Smooth muscle cell (in vitro differentiated cells): ENCODE measurements around the gene GPR155. TPM values are rescaled to one million over a fixed set of nuclear protein-coding genes. Genes with fewer than 3 reads are reported as not detected.

Source experiments
- DNase-seq: peaks from one replicate; lab custom pipeline; 2025; ENCODE audit not compliant: unreplicated experiment; lab: John Stamatoyannopoulos, UW
- H2AFZ ChIP-seq: fragments of 200-600 bp; sonication (generic); 2 replicates; pipeline ENCODE4 v1.6.0; 2016; ENCODE audit warnings: antibody characterized with exemption, low read depth, mild to moderate bottlenecking
- H3F3A ChIP-seq: fragments of 200-600 bp; sonication (generic); 2 replicates; pipeline ENCODE4 v1.6.0; 2017; ENCODE audit warnings: antibody characterized with exemption, low read depth
- H3K27ac ChIP-seq: fragments of 200-600 bp; sonication (generic); 2 replicates; pipeline ENCODE4 v1.5.1; 2016; ENCODE audit warnings: low read depth, mild to moderate bottlenecking
- H3K27me3 ChIP-seq: fragments of 200-600 bp; sonication (generic); 2 replicates; pipeline ENCODE4 v1.6.1; 2016; ENCODE audit warnings: low read depth, mild to moderate bottlenecking
- H3K36me3 ChIP-seq: fragments of 200-600 bp; sonication (generic); 2 replicates; pipeline ENCODE4 v1.5.1; 2016; ENCODE audit warnings: low read depth
- H3K4me1 ChIP-seq: fragments of 200-600 bp; sonication (generic); 2 replicates; pipeline ENCODE4 v1.5.1; 2016; ENCODE audit warnings: low read depth
- H3K4me2 ChIP-seq: fragments of 200-600 bp; sonication (generic); 2 replicates; pipeline ENCODE4 v1.6.0; 2016; ENCODE audit warnings: mild to moderate bottlenecking
- H3K4me3 ChIP-seq: fragments of 200-600 bp; sonication (generic); 2 replicates; pipeline ENCODE4 v1.5.1; 2016; ENCODE audit warnings: mild to moderate bottlenecking
- H3K79me2 ChIP-seq: fragments of 200-600 bp; sonication (generic); 2 replicates; pipeline ENCODE4 v1.6.0; 2016; ENCODE audit warnings: low read depth, mild to moderate bottlenecking
- H3K9ac ChIP-seq: fragments of 200-600 bp; sonication (generic); 2 replicates; pipeline ENCODE4 v1.6.0; 2016; ENCODE audit warnings: low read depth
- H3K9me3 ChIP-seq: fragments of 200-600 bp; sonication (generic); replicated peaks from 2 replicates; pipeline ENCODE4 v1.5.1; 2016; ENCODE audit warnings: low read depth
- H4K20me1 ChIP-seq: fragments of 200-600 bp; sonication (generic); 2 replicates; pipeline ENCODE4 v1.6.0; 2016; ENCODE audit warnings: low read depth
- CTCF ChIP-seq: fragments of 200-600 bp; sonication (generic); IDR thresholded peaks from 2 replicates; pipeline ENCODE4 v1.5.1; 2017; ENCODE audit warnings: borderline replicate concordance, mild to moderate bottlenecking, antibody characterized with exemption; ENCODE audit not compliant: insufficient read depth, poor library complexity, severe bottlenecking
- WGBS: methylation state at CpG from one replicate; pipeline ENCODE4 v1.1.7; 2016; ENCODE audit warnings: low lambda C conversion rate; 5-methylcytosine and 5-hydroxymethylcytosine counted together
- polyA plus RNA-seq: library from polyadenylated mRNA; unstranded; fragments of >200 nt; fragmentation: Nextera tagmentation; extraction: Ambion mirVana; gene quantifications from 2 replicates; pipeline ENCODE4 v1.2.1, GENCODE V29; 2016
- total RNA-seq: library from RNA; depleted of rRNA; stranded (reverse); fragments of >200 nt; gene quantifications from 2 replicates; pipeline ENCODE4 v1.2.3, GENCODE V29; 2014

GPR155 gene
- total and polyA plus RNA-seq, 2 experiments from 2014 or later: 6.9 to 10.5 TPM

- no peaks in the 10 kb centered on the region for H3F3A ChIP-seq
- H3K27me3 ChIP-seq: no peaks in the 10 kb centered on the region
- no peaks in the 10 kb centered on the region for H3K79me2 ChIP-seq
- 83% methylated on average over 1 of the region's 1 CpG for WGBS
- DNase-seq: no peak
- no peak overlapping the region for H3K9ac ChIP-seq
- H3K9me3 ChIP-seq: no peaks in the 10 kb centered on the region
- H3K4me2 ChIP-seq: no peak overlapping the region
- TF ChIP-seq CTCF: no peak
- no peak overlapping the region for H2AFZ ChIP-seq
- no peaks in the 10 kb centered on the region for H3K36me3 ChIP-seq
- no peaks in the 10 kb centered on the region for H4K20me1 ChIP-seq
- no peaks in the 10 kb centered on the region for H3K4me1 ChIP-seq
- H3K27ac ChIP-seq: no peak overlapping the region
- H3K4me3 ChIP-seq: no peak overlapping the region
Measured at GRCh38 chr2:174461221-174461620, 25.6 kb downstream of the GPR155 start.

GRCh38 chr2:174454566-174454965 lies 32.3 kb downstream of the GPR155 start:
- H3K36me3 ChIP-seq: no peaks in the 10 kb centered on the region
- H4K20me1 ChIP-seq: no peaks in the 10 kb centered on the region
- H3K9me3 ChIP-seq: no peaks in the 10 kb centered on the region
- no peak for DNase-seq
- no peak overlapping the region for H3K4me2 ChIP-seq
- no peak for TF ChIP-seq CTCF
- H3K4me3 ChIP-seq: no peak overlapping the region
- H3K79me2 ChIP-seq: no peaks in the 10 kb centered on the region
- H3K9ac ChIP-seq: no peak overlapping the region
- WGBS: 90% methylated on average over 2 of the region's 2 CpGs
- no peaks in the 10 kb centered on the region for H3K27me3 ChIP-seq
- no peaks in the 10 kb centered on the region for H3K4me1 ChIP-seq
- no peaks in the 10 kb centered on the region for H3F3A ChIP-seq
- H3K27ac ChIP-seq: no peak overlapping the region
- no peak overlapping the region for H2AFZ ChIP-seq

- H3K4me1 ChIP-seq: no peaks in the 10 kb centered on the region
- H3K27me3 ChIP-seq: no peaks in the 10 kb centered on the region
- no peaks in the 10 kb centered on the region for H4K20me1 ChIP-seq
- no peak for TF ChIP-seq CTCF
- no peak overlapping the region for H3K9ac ChIP-seq
- no peak for DNase-seq
- H3K4me3 ChIP-seq: no peak overlapping the region
- no peaks in the 10 kb centered on the region for H3K79me2 ChIP-seq
- no peaks in the 10 kb centered on the region for H3F3A ChIP-seq
- no peak overlapping the region for H3K27ac ChIP-seq
- no peaks in the 10 kb centered on the region for H3K36me3 ChIP-seq
- no peak overlapping the region for H2AFZ ChIP-seq
- no peaks in the 10 kb centered on the region for H3K9me3 ChIP-seq
- no peak overlapping the region for H3K4me2 ChIP-seq
- WGBS: 94% methylated on average over 4 of the region's 4 CpGs
Measured at GRCh38 chr2:174450021-174450816, 36.6 kb downstream of the GPR155 start.

GRCh38 chr2:174449033-174449432 lies 37.8 kb downstream of the GPR155 start:
- Histone ChIP-seq H3K79me2 (no peaks in the 10 kb centered on the region), H3K27me3 (no peaks in the 10 kb centered on the region), H3K27ac (no peak overlapping the region), H3F3A (no peaks in the 10 kb centered on the region), H3K9ac (no peak overlapping the region), H3K4me1 (no peaks in the 10 kb centered on the region), H3K9me3 (no peaks in the 10 kb centered on the region), H3K4me3 (no peak overlapping the region), H3K36me3 (no peaks in the 10 kb centered on the region), H3K4me2 (no peak overlapping the region), H2AFZ (no peak overlapping the region), H4K20me1 (no peaks in the 10 kb centered on the region)
- DNase-seq: no peak
- no peak for TF ChIP-seq CTCF
- 92% methylated on average over 2 of the region's 2 CpGs for WGBS
